Measurements from ENCODE around the gene GALNT7. TPM values are rescaled to one million over a fixed set of nuclear protein-coding genes. Genes with fewer than 3 reads are reported as not detected.

GALNT7 gene
- total and polyA plus RNA-seq, 2 donors (not counting 3 experiments of a cell fraction or from before 2014, with no cell fraction given), result 19.6 to 54.6 TPM

DNA sequence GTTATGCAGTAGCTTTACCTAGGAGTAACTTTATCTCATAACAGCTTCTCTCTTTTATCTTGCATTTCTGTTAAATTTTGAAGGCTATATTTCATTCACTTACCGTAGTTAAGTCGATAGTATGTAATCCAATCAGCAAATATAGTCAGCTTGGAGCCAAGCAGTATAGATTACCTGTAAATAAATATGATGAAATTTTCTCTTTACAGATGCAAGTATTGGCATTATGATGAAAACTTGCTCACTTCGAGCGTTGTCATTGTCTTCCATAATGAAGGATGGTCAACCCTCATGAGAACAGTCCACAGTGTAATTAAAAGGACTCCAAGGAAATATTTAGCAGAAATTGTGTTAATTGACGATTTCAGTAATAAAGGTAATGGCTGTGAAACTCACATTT, 123.3 kb downstream of the GALNT7 start:
- TF ChIP-seq, protein P1, sequence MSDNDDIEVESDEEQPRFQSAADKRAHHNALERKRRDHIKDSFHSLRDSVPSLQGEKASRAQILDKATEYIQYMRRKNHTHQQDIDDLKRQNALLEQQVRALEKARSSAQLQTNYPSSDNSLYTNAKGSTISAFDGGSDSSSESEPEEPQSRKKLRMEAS (IDR thresholded peaks at IDR 0.05; ENCODE audit: insufficient read depth, insufficient read length), result no peak
- TF ChIP-seq GATA2 (IDR thresholded peaks at IDR 0.05; ENCODE audit: insufficient read depth, insufficient read length, low read depth, low read length) (no peak), POLR2AphosphoS5 (IDR thresholded peaks at IDR 0.05; ENCODE audit: insufficient read depth, low read depth, low read length) (no peak), FOS (IDR thresholded peaks at IDR 0.05; ENCODE audit: borderline replicate concordance, insufficient read depth, low read length) (no peak), EZH2 (IDR thresholded peaks at IDR 0.05; ENCODE audit: borderline replicate concordance, low read depth, low read length, severe bottlenecking) (no peak), POLR2A (IDR thresholded peaks at IDR 0.05; ENCODE audit: low read depth, low read length) (no peak), JUN (IDR thresholded peaks at IDR 0.05; ENCODE audit: borderline replicate concordance, insufficient read depth, insufficient read length, low read depth) (no peak), MYC (IDR thresholded peaks at IDR 0.05; ENCODE audit: low read depth, low read length) (no peak)
- TF ChIP-seq, protein P2, sequence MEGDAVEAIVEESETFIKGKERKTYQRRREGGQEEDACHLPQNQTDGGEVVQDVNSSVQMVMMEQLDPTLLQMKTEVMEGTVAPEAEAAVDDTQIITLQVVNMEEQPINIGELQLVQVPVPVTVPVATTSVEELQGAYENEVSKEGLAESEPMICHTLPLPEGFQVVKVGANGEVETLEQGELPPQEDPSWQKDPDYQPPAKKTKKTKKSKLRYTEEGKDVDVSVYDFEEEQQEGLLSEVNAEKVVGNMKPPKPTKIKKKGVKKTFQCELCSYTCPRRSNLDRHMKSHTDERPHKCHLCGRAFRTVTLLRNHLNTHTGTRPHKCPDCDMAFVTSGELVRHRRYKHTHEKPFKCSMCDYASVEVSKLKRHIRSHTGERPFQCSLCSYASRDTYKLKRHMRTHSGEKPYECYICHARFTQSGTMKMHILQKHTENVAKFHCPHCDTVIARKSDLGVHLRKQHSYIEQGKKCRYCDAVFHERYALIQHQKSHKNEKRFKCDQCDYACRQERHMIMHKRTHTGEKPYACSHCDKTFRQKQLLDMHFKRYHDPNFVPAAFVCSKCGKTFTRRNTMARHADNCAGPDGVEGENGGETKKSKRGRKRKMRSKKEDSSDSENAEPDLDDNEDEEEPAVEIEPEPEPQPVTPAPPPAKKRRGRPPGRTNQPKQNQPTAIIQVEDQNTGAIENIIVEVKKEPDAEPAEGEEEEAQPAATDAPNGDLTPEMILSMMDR (IDR thresholded peaks at IDR 0.05; ENCODE audit: extremely low read depth in 1 of 2, insufficient read depth in 1 of 2, low read depth in 1 of 2, low read length in 2 of 2), result no peak
- DNase-seq (ENCODE audit: low read depth, low spot score), result no peak
- Histone ChIP-seq H3K4me1 (ENCODE audit: control insufficient read depth, extremely low read depth, insufficient read depth, low read length) (no peaks in the 10 kb centered on the region), H3K9ac (replicated peaks; ENCODE audit: extremely low read depth, insufficient read depth, low read length) (no peak overlapping the region), H3K79me2 (ENCODE audit: control insufficient read depth, insufficient read depth, low read length) (no peaks in the 10 kb centered on the region), H3K4me3 (replicated peaks in 1 of 3; ENCODE audit: insufficient read depth in 1 of 3, low read depth in 1 of 3, low read length in 3 of 3) (no peak overlapping the region), H3K36me3 (ENCODE audit: control insufficient read depth in 2 of 2, extremely low read depth in 1 of 2, insufficient read depth in 2 of 2, low read length in 2 of 2) (no peaks in the 10 kb centered on the region), H3K4me2 (ENCODE audit: insufficient read depth, low read length) (no peak overlapping the region), H4K20me1 (replicated peaks; ENCODE audit: control insufficient read depth, extremely low read depth, insufficient read depth, low read length) (no peaks in the 10 kb centered on the region), H3K27me3 (ENCODE audit: control insufficient read depth in 2 of 2, insufficient read depth in 2 of 2, low read length in 2 of 2) (no peaks in the 10 kb centered on the region), H3K9me1 (replicated peaks; ENCODE audit: control insufficient read depth, extremely low read depth, insufficient read depth, low read length) (no peaks in the 10 kb centered on the region), H3K9me3 (replicated peaks; ENCODE audit: control insufficient read depth, insufficient read depth, low read length) (no peaks in the 10 kb centered on the region), H2AFZ (ENCODE audit: low read depth, low read length) (no peak overlapping the region), H3K27ac (ENCODE audit: insufficient read depth, low read depth, low read length) (no peak overlapping the region)
- ChIA-PET CTCF (interaction anchor here (2.1 to 3.0 kb wide), 3 partner anchors 10 to 278 kb away, joined by 5 to 23 read pairs (median 10); no protein-coding TSS in a partner anchor), POLR2A (no interaction called here)
- intact Hi-C loops (cut with micrococcal nuclease) (no loop called here), dilution Hi-C loops (cut with MboI; ENCODE audit: extremely low pct_ligation_motif_present, low sequenced_read_pairs) (no loop called here)
- BruUV-seq (replicated peaks), result no TSS peak
- no peak for FAIRE-seq

Data from endothelial cell of umbilical vein (primary cell).